HG02885 (cell line): Measurements from ENCODE around the gene HDAC3.
A peak's percentile ranks its signal among the peaks of the same experiment; 100 is the strongest.

Experiments used
- ATAC-seq: cut with Tn5 transposase; IDR thresholded peaks from one replicate; pipeline ENCODE4 v1.9.1; 2021; ENCODE audit warnings: mild to moderate bottlenecking; ENCODE audit not compliant: unreplicated experiment, poor library complexity

Gene HDAC3

DNA sequence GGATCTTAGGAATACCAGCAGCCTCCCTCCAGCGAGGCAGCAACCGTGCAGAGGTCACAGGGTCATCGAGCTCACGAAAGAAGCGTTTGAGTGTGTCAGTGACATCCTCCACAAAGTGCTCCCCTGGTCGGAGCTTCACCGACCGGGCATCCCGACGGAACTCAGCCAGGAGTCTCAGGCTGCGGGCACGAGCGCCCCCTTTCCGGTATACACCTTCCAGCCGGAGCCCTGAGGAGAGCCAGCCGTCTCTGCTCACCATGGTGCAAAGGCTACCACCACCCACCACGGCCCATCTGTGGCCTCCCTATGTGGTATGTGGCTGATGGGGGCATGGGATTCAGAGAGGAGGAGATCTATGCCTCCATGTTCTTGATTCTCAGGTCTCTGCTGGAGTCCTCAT lies 25.4 kb upstream of the HDAC3 start:
- no peak for ATAC-seq

DNA sequence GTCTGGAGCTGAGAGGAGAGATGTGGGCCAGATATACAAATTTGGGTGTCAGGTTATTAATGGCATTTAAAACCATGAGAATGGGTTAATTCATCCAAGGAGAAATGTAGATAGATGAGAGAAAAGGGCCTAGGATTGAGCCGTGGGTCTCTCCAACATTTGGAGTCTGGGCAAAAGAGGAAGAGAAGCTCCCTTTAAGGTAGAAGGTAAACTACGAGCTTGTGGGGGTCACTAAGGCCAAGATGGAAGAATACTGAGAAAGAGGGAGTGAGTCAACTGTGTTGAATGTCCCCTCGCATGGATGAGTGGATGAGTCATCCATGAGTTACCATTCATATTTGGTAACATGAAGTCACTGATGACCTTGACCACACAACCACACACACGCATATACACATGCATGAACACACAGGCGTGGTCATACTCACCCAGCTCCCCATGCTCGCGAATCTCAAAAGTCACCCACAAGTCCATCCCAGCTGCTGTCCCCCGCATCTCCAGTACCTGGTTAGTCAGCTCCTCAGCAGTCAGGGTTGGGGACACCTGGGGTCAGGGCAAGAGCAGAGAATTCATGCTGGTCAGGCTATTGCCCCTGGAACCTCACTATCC lies 21.4 kb upstream of the HDAC3 start:
- peak; percentile 85 for ATAC-seq

DNA sequence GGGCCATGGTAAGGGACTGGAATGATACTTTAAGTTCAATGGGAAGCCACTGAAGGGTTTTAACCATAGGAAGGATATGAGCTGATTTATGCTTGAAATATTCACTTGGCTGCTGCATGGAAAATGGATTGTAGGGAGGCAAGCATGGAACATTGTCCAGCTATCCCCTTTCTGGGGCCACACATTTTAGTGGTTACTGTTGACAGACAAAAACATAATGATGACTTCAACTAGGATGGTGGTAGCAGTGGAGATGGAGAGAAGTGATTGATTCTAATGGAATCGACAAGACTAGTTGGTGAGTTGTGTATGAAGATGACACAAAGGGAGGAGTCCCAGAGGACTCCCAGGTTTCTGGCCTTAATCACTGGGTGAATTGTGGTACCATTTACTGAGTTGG lies 20.8 kb upstream of the HDAC3 start:
- ATAC-seq: no peak

DNA sequence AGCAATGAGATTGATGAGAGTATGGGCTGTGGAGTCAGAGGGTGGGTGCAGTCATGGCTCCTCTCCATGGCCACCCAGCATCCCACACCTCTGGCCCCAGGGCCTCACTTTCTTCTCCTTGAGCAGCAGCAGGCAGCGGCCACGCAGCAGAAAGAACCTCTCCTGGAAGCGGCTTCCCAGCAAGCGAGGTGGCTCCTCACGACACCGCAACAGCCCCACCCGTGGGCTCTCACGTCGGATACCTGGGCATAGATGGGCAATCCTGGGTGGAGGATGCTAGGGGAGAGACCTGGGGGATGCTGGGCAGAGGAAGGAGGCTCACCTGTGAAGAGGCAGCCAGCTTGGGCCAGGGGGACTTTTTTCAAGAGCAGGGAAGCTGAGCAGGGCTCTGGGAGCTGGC lies 19.7 kb upstream of the HDAC3 start:
- ATAC-seq: no peak

DNA sequence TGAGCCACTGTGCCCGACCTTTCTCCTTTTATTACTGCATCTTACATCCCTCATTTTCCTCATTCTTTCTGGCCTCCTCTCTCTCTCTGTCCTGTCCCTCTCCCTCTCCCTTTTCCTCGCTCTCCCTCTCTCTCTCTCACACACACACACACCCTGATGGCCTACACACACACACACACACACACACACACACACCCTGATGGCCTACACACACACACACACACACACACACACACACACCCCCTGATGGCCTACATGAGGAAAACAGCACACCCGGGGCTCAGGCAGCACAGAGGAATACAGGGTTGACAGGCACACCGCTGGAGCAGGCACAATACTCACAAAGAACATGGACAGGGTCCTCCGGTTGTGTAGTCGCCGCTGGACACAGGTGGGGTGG lies 18.4 kb upstream of the HDAC3 start:
- no peak for ATAC-seq

DNA sequence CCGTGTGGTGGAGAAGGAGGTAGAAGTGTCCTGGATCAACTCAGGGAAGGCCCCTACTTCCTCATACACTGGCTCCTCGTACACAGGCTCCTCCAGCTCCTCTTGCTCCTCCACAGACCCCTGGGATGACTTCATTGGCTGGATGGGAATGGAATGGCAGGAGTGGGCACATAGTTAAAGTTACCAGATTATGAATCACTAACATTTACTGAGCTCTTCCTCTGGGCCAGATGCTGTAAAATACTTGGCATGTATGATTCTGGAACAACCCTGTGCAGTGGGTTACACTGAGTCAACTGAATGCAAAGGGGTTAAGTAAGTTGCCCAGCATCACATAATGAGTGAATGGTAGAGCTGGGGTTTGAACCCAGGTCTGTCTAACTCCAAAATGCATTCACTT lies 17.6 kb upstream of the HDAC3 start:
- no peak for ATAC-seq

DNA sequence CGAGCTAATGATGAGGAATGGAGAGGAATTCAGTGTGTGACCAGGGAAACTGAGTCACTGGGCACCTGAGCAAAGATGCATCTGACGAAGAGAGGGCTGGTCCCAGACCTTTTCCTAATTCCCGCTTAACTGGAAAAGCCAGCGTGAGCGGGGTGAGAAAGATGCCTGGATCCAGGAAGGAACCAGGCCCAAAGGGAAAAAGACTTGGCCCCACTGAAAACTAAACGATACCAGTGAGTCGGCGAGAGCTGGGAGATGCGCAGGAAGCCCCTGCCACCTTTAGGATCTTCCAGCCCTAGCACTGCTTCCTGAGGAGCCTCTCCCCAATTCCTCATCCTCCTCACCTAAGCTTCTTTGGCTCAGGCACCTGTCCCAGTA lies 15.1 kb upstream of the HDAC3 start:
- ATAC-seq: no peak

DNA sequence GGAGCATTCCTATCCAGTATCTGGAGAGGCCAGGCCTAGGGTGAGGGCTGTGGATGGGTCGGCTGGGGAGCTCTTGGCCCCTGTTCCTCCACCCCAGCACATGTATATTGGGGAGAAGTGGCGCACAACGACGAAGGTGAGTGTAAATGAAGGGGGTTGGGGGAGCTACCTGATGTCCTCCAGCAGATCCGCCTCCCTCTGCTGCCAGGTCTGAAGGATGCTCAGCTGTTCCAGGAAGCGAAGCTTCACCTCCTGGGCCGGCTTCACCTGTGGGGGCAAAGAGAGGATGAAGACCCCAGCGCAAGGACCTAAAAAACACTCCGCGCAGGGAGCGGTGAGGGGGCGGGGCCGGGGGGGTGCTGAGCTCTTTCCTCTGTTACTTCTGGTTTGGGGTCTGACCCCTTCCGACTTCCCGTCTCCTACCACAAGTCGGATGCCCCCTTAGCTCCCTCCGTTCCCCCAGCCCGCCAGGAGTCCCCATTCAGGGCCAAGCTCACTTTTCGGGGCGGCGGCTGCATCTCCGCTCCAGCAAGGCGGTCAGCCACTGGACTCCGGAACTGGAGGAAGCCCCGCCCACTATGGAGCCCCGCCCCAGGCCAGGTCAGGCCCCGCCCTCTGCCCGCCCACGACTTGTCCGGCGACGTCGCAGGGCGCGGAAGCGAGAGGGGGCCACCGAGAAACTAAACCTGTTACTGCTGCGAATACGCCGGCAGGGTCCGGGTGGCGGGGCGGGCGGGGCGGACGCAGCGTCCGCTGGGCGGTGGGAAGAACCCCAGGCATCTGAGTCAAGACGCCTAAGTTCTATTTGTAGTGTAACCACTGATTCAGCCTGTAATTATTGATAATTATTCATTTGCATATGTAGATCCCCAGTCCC lies 14.4 kb upstream of the HDAC3 start, which contains the start of gene FCHSD1:
TSS of gene FCHSD1 (minus strand) at position 568 of the 877 bp plus-strand sequence. CDS start at position 518, 50 bp downstream.
- ATAC-seq: peak; percentile 98

DNA sequence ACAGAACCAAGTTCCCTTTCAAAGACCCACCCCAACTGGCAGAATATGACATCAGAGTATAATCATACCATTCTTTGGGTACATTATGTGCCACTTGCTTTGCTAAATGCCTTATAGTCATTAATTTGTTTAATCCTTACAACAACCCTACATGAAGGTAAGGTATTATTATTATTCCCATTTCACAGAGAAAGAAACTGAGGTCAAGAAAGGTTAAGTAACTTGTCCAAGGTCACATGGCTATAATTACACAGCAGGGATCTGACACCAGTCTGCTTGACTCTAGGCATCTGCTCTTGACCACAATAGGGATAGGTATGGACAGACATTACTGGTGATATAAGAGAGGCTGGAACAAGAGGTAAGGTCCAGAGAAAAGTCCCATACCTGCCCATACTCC lies 13.3 kb upstream of the HDAC3 start:
- no peak for ATAC-seq

DNA sequence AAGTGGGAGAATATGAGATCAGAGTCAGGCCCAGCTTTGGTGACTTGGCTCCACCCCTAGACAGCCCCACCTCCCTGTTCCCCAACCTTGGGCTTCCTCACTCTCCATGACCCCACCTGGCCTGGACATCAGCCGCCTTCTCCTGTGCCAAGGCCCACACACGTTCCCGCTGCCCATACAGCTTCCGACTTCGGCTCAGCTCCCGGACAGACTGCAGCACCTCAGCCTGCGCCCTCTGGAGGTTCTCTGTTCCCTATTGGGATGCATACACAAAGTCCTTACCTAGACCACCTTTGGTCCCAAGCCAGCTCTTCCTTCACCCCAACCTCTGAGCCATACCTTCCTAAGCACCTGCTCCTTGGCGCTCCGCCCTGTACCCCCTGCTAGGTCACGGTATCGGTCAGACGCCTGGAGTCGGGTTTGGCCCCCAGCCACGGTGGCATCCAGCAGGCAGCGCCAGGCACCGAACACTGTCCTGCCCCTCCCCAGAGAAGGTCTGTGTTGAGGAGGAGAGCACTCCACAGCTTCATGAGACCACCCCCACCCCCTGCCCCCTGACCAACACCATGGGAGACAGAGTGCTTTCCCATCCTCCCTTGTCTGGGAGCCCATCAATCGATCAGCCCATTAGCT lies 12.5 kb upstream of the HDAC3 start:
- no peak for ATAC-seq

DNA sequence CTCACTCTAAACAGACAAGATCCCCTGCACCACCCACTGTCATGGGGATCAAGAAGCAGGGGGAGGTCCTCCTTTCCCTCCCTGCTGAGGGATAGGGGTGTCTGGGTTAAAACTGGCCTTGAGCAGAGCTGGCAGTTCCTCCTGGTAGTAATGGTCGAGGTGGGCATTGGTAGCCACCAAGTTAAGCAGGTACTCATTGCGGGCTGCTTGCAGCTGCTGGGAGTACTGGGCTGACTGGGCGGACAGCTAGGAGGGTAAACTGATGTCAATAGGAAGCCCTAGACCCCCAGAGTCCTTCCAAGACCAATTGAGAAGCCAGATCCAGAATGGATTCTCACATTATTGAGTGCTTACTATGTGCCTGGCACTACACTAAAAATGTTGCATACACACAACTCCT lies 11.2 kb upstream of the HDAC3 start:
- ATAC-seq: no peak

DNA sequence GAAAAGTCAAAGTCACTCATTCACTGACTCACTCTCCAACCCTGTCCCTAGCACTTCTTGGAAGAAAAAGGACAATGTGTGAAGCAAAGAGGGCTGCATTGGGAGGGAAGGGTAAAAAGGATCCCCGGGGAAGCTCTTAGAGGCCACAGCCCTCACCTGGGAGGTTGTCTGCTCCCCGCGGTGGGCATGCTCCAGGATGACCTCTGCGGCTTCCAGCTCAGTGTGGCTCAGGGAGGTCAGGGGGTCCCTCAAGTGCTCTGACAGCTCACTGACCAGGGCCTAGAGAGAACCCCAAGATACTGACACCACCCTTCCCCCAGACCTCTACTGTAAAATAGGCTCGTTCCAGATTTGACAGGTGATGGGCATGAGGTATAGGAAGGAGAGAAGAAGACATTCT lies 10.6 kb upstream of the HDAC3 start:
- no peak for ATAC-seq

DNA sequence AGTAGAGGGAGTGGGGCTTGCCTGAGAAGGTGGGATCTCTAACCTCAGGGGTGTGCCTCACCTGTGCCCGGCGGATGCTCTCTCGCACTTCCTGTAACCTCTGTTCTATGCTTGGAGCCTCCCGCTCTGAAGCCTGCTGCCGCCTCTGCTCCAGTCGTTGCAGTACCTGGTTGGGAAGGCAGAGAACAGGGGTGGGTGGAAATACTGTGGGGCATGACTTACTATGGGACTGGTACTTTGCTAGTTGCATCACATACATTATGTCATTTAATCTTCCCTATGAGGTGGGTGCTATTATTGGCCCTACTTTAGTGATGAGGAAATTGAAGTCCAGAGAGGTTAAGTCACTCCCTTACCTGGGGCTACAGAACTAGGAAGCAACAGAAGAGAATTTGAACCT lies 9.4 kb upstream of the HDAC3 start:
- no peak for ATAC-seq

DNA sequence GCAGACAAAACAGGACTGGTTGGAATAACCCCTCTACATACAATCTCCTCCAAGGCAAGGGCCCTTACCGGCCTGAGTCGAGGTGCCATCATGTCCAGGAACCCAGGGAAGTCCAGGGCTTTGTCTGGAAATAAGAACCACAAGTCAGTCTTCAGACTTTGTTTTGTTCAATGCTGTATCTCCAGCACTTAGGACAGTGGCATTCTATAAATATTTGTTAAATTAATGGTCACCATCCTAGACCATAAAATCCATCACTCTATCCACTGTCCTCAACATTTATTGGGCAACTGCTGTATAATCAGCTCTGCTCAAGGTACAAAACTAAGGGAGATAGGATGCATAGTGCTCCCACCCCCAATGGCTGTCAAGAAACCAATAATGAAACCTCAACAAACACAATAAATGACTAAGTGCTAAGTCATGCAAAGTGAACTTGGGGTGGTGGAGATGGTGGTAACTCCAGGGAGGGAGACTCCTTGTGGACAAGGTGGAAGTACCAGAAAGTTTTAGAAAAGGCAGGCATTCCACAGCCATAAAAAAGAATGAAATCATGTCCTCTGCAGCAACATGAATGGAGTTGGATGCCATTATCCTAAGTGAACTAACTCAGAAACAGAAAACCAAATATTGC lies 5.1 kb upstream of the HDAC3 start:
- ATAC-seq: peak; percentile 49

DNA sequence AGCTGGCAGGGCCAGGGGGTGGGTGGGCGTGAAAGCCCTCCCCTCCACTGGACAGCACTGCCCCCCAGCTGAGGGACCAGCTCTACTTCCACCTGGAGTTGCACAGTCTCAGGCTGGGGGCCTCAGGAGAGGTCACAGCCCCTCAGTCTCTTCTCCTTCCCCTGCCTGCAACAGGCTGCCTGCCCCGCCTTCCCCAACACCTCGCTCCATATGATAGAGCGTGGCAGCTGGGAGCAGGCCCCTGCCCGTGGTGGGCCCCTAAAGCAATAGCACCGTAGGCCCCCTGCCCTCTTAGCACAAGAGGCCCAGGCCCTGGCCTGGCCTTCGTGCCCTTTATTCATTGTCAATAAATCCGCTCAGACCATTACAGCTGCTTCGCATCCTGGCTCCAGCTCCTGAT lies 4.0 kb upstream of the HDAC3 start:
- no peak for ATAC-seq

DNA sequence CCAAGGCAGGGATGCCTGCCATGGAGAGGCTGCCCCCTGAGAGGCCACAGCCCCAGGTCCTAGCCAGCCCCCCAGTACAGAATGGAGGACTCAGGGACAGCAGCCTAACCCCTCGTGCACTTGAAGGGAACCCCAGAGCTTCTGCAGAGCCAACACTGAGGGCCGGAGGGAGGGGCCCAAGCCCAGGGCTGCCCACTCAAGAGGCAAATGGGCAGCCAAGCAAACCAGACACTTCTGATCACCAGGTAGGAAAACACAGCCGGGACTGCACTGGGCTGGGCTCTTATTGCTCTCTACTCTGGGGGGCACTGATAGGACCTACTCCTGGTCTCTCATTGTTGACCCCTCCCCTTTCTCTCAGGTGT lies 3.4 kb upstream of the HDAC3 start:
- ATAC-seq: no peak

DNA sequence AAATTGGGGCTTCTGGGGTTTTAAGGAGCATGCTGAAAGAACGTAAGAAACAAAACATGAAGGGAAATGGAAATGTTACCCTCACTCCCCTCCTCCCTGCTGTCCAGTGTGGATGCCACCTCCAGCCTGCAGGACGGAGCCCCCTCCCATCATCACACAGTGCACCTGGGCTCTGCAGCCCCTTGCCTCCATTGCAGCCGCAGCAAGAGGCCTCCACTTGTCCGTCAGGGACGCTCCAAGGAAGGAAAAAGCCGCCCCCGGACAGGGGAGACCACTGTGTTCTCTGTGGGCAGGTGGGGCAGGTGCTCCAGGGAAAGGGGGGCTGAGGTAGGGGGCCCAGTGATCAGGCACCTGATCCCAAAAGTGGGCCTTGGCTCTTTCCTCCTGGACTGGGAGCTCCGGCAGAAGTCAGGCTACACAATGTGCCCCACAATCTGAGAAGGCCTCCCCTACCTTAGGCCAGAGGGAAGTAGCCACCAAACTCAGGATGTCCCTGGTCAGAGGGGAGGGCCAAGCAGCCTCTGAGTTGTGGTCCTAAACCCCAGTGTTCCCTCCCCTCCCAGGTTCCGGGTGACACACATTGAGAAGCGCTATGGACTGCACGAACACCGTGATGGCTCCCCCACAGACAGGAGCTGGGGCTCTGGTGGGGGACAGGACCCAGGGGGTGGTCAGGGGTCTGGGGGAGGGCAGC lies 2.9 kb upstream of the HDAC3 start:
- no peak for ATAC-seq

DNA sequence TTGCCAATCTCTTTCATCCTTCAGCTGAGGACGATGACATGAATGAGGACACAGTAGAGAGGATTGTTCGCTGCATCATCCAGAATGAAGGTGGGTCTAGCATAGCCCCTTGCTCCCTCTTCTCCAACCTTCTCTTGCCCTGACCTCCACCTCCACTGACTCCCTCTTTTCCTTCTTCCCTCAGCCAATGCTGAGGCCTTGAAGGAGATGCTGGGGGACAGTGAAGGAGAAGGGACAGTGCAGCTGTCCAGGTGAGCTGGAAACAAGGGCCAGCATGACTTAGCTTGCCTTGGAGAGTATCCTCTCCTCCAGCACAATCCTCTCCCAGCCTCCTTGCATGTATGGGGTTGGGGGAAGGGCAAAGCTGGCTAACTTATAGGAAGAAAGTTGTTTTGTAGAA lies 2.1 kb upstream of the HDAC3 start:
- no peak for ATAC-seq

DNA sequence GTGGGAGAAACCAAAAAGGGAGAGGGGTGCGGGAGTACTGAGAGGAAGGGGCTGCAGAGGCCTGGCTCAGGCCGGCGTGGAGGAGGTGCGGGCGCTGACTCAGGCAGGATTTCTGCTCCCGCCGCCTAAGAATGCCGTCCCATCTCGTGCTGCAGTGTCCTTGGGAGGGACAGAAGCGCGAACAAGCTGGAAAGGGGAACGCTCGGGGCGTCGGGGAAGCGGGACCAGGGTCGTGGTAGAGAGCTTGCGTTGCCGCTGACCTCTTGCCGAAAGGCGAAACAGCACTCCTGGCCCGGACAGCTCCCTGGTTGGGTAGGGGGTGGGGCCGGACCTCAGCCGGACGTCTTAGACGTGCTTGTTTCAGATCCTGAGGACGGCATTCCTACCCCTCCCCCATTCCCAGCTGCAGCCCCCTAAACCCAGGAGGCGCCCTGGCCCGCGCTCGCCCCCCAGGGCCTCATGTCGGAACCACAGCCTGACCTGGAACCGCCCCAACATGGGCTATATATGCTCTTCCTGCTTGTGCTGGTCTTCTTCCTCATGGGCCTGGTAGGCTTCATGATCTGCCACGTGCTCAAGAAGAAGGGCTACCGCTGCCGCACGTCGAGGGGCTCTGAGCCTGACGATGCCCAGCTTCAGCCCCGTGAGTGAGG lies 1.2 kb upstream of the HDAC3 start:
- ATAC-seq: peak; percentile 34

DNA sequence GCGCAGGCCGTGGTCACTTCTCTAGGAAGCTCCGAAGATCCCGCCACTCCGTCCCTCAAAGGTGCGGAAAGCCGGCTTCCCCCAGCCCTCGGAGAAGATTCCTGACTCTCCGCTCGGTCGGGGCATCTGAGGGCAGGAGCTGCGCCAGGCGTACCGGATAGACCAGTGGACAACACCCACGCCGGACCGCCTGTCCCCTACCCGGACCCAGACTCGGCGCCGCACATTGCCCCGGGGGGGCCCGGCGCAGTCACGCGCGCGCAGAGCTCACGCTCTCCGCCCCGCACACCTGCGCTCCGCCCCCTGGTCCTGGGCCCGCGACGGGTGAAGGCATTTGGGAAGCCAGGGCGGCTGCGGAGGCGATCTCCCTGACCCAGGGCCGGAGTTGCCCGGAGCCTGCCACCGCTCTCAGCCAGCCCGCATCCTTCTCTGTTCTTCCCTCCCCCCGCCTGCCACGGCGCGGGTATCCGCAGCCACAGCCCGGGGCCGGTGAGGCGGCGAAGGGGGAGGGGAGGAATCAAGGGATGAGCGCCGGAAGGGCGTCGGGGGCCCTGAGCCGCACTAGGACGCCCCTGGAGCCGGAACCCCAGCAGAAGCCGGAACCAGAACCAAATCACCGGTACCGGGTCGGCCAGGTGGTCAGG lies 596 bp upstream of the HDAC3 start:
- peak; percentile 22 for ATAC-seq
